H9 (cell line): ENCODE measurements around the gene AQP2. TPM values are rescaled to one million over a fixed set of nuclear protein-coding genes. Genes with fewer than 3 reads are reported as not detected.

ENCODE experiments used
- DNase-seq: peaks from one replicate; pipeline ENCODE4 v3.0.0-alpha.2; 2017
- H2AFZ ChIP-seq: one replicate; pipeline ENCODE4 v1.6.1; 2013; ENCODE audit warnings: mild to moderate bottlenecking, low read length, control low read depth, moderate library complexity
- H2AK5ac ChIP-seq: 2 replicates; pipeline ENCODE4 v1.6.1; 2013; ENCODE audit warnings: low read length, control low read depth, mixed read lengths; ENCODE audit not compliant: insufficient read length
- H2BK120ac ChIP-seq: one replicate; pipeline ENCODE4 v1.6.1; 2013; ENCODE audit warnings: low read depth, mild to moderate bottlenecking, low read length, control low read depth, inconsistent platforms; ENCODE audit not compliant: poor library complexity, severe bottlenecking
- H2BK12ac ChIP-seq: 2 replicates; pipeline ENCODE4 v1.6.1; 2013; ENCODE audit warnings: low read length, control low read depth, mixed read lengths, low read depth; ENCODE audit not compliant: insufficient read length
- H2BK15ac ChIP-seq: 2 replicates; pipeline ENCODE4 v1.6.1; 2013; ENCODE audit warnings: low read depth, low read length, control low read depth
- H2BK20ac ChIP-seq: one replicate; pipeline ENCODE4 v1.6.1; 2013; ENCODE audit warnings: low read depth, mild to moderate bottlenecking, low read length, control low read depth, inconsistent platforms; ENCODE audit not compliant: poor library complexity, severe bottlenecking
- H2BK5ac ChIP-seq: 2 replicates; pipeline ENCODE4 v1.6.1; 2013; ENCODE audit warnings: low read length, control low read depth, mixed read lengths; ENCODE audit not compliant: insufficient read length
- H3K14ac ChIP-seq: 2 replicates; pipeline ENCODE4 v1.6.1; 2013; ENCODE audit warnings: low read length, control low read depth; ENCODE audit not compliant: insufficient read depth
- H3K18ac ChIP-seq: 2 replicates; pipeline ENCODE4 v1.6.1; 2013; ENCODE audit warnings: low read depth, mild to moderate bottlenecking, mixed read lengths, low read length, control low read depth; ENCODE audit not compliant: insufficient read length
- H3K23ac ChIP-seq: 2 replicates; pipeline ENCODE4 v1.6.1; 2013; ENCODE audit warnings: low read length, control low read depth, mixed read lengths, low read depth; ENCODE audit not compliant: insufficient read length
- H3K23me2 ChIP-seq: 2 replicates; pipeline ENCODE4 v1.6.1; 2013; ENCODE audit warnings: low read depth, mild to moderate bottlenecking, mixed read lengths, low read length, control low read depth; ENCODE audit not compliant: insufficient read length, poor library complexity, severe bottlenecking
- H3K27ac ChIP-seq: 2 replicates; pipeline ENCODE4 v1.5.1; 2013; ENCODE audit warnings: low read length, control low read depth, mixed read lengths, low read depth; ENCODE audit not compliant: insufficient read length
- H3K27me3 ChIP-seq: 2 replicates; pipeline ENCODE4 v1.6.1; 2013; ENCODE audit warnings: low read length, control low read depth, inconsistent platforms; ENCODE audit not compliant: insufficient read depth
- H3K4ac ChIP-seq: 2 replicates; pipeline ENCODE4 v1.6.1; 2013; ENCODE audit warnings: low read depth, mild to moderate bottlenecking, control low read depth, inconsistent platforms, low read length, moderate library complexity
- H3K4me1 ChIP-seq: 2 replicates; pipeline ENCODE4 v1.6.1; 2013; ENCODE audit warnings: low read length, control low read depth, inconsistent platforms; ENCODE audit not compliant: insufficient read depth
- H3K4me2 ChIP-seq: 2 replicates; pipeline ENCODE4 v1.6.1; 2013; ENCODE audit warnings: low read length, control low read depth, mixed read lengths; ENCODE audit not compliant: insufficient read length, insufficient read depth
- H3K56ac ChIP-seq: 2 replicates; pipeline ENCODE4 v1.6.1; 2013; ENCODE audit warnings: low read depth, mild to moderate bottlenecking, mixed read lengths, low read length, control low read depth; ENCODE audit not compliant: insufficient read length
- H3K79me1 ChIP-seq: 2 replicates; pipeline ENCODE4 v1.6.1; 2013; ENCODE audit warnings: low read depth, mild to moderate bottlenecking, moderate library complexity, low read length, control low read depth, inconsistent platforms; ENCODE audit not compliant: insufficient read depth, poor library complexity, severe bottlenecking
- H3K79me2 ChIP-seq: 2 replicates; pipeline ENCODE4 v1.6.1; 2013; ENCODE audit warnings: low read length, control low read depth, inconsistent platforms; ENCODE audit not compliant: insufficient read depth
- H3K9ac ChIP-seq: 2 replicates; pipeline ENCODE4 v1.6.1; 2013; ENCODE audit warnings: low read length, control low read depth, mixed read lengths; ENCODE audit not compliant: insufficient read length; ENCODE audit errors: extremely low read depth
- H3K9me3 ChIP-seq: one replicate; pipeline ENCODE4 v1.6.1; 2013; ENCODE audit warnings: low read depth, low read length, inconsistent platforms; ENCODE audit not compliant: control insufficient read depth
- H3T11ph ChIP-seq: one replicate; pipeline ENCODE4 v1.6.1; 2013; ENCODE audit warnings: mild to moderate bottlenecking, low read length, control low read depth, inconsistent platforms
- H4K20me1 ChIP-seq: one replicate; pipeline ENCODE4 v1.6.1; 2013; ENCODE audit not compliant: control insufficient read depth, insufficient read length, insufficient read depth
- H4K5ac ChIP-seq: 2 replicates; pipeline ENCODE4 v1.6.1; 2013; ENCODE audit warnings: low read depth, mild to moderate bottlenecking, mixed read lengths, low read length, control low read depth; ENCODE audit not compliant: insufficient read length
- H4K8ac ChIP-seq: replicated peaks from 2 replicates; pipeline ENCODE4 v1.6.1; 2013; ENCODE audit warnings: low read length, control low read depth, mixed read lengths, low read depth; ENCODE audit not compliant: insufficient read length
- H4K91ac ChIP-seq: 2 replicates; pipeline ENCODE4 v1.6.1; 2013; ENCODE audit warnings: low read depth, mild to moderate bottlenecking, moderate library complexity, mixed read lengths, low read length, control low read depth; ENCODE audit not compliant: insufficient read length
- H3K27ac Mint-ChIP-seq, 3 experiments: 2 replicates in 2 of 3; 3 replicates in 1 of 3; pipeline ENCODE4 v1.8.0; 2020 to 2021; ENCODE audit warnings: mixed read lengths in 3 of 3, mild to moderate bottlenecking in 1 of 3, moderate library complexity in 1 of 3
- H3K27me3 Mint-ChIP-seq: 2 replicates; pipeline ENCODE4 v1.8.0; 2021; ENCODE audit warnings: low read depth, mild to moderate bottlenecking, moderate library complexity, mixed read lengths
- H3K36me3 Mint-ChIP-seq, 3 experiments: 2 replicates in 2 of 3; 3 replicates in 1 of 3; pipeline ENCODE4 v1.8.0; 2020 to 2021; ENCODE audit warnings: low read depth in 3 of 3, mixed read lengths in 3 of 3; ENCODE audit not compliant: insufficient read depth in 1 of 3
- H3K4me1 Mint-ChIP-seq, 2 experiments: 2 replicates each; pipeline ENCODE4 v1.8.0; 2020; ENCODE audit warnings: mixed read lengths in 2 of 2
- H3K4me3 Mint-ChIP-seq, 2 experiments: 2 replicates in 1 of 2; 3 replicates in 1 of 2; pipeline ENCODE4 v1.8.0; 2020 to 2021; ENCODE audit warnings: mild to moderate bottlenecking in 2 of 2, mixed read lengths in 2 of 2, moderate library complexity in 1 of 2
- H3K9me3 Mint-ChIP-seq, 2 experiments: 2 replicates in 1 of 2; 3 replicates in 1 of 2; pipeline ENCODE4 v1.8.0; 2020; ENCODE audit warnings: mild to moderate bottlenecking in 2 of 2, mixed read lengths in 2 of 2, moderate library complexity in 1 of 2
- WGBS: extraction: QIAGEN DNeasy Blood & Tissue Kit; methylation state at CpG from one replicate; pipeline ENCODE4 v1.1.7; 2013; ENCODE audit warnings: missing lambda C conversion rate, low lambda C conversion rate, mixed read lengths; ENCODE audit not compliant: insufficient read length; ENCODE audit errors: extremely low coverage; 5-methylcytosine and 5-hydroxymethylcytosine counted together
- total RNA-seq: library from RNA; stranded (reverse); gene quantifications from 2 replicates; pipeline ENCODE4 v1.2.1, GENCODE V29; 2021
- TF ChIP-seq, protein P1 (sequence below): fragments of 200-600 bp; sonication (generic); conservative IDR thresholded peaks from 3 replicates; pipeline ENCODE4 v1.8.0; 2021; ENCODE audit warnings: antibody characterized with exemption, mild to moderate bottlenecking

AQP2 gene
- total RNA-seq, 1 experiment from 2014 or later, result not detected

DNA sequence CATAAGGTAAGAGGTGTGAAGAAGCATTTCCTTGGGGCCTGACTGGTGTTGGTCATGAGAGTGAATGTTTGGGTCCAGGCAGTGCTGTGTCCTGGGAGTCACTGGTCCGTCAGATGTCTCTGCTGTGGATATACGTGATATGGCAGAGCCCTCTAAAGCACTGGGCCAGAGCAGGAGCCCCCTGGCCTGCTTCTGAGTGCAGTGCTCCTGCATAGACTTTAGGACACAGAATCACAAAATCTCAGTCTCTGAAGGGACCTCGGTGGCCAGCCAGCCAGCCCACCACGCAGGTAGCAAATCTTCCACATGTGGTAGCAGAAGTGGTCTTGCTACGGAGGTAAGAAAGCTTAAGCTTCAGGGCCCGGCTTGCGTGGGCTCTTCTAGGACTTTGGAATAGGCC lies 18.5 kb upstream of the AQP2 start:
- Histone ChIP-seq H3K4me2 (no peak overlapping the region), H3K27ac (no peak overlapping the region), H3K9me3 (no peaks in the 10 kb centered on the region), H3K14ac (no peak overlapping the region), H2BK15ac (no peak overlapping the region), H2BK5ac (no peak overlapping the region), H2BK20ac (no peak overlapping the region), H3K23ac (no peak overlapping the region), H3K79me2 (no peaks in the 10 kb centered on the region), H2BK120ac (no peak overlapping the region), H4K8ac (no peak overlapping the region), H2AFZ (no peak overlapping the region), H2AK5ac (no peak overlapping the region), H4K20me1 (no peaks in the 10 kb centered on the region), H4K5ac (no peak overlapping the region), H3K4me1 (no peaks in the 10 kb centered on the region), H3K18ac (no peak overlapping the region), H2BK12ac (no peak overlapping the region), H3K23me2 (no peaks in the 10 kb centered on the region), H3K56ac (no peak overlapping the region), H3K4ac (no peak overlapping the region), H3K27me3 (no peaks in the 10 kb centered on the region), H3K79me1 (no peaks in the 10 kb centered on the region), H3T11ph (no peak overlapping the region), H3K9ac (no peak overlapping the region), H4K91ac (no peak overlapping the region)
- Mint-ChIP-seq H3K4me1 (peaks cover 4 to 10% of the 10 kb centered on the region in 2 experiments), H3K36me3 (no peaks in the 10 kb centered on the region), H3K27ac (peak overlapping the region in 1 of 3 experiments; percentile 28; a peak in 1 of 7 replicates), H3K9me3 (no peaks in the 10 kb centered on the region), H3K27me3 (peaks cover 7% of the 10 kb centered on the region), H3K4me3 (no peak overlapping the region)
- TF ChIP-seq, protein P1, sequence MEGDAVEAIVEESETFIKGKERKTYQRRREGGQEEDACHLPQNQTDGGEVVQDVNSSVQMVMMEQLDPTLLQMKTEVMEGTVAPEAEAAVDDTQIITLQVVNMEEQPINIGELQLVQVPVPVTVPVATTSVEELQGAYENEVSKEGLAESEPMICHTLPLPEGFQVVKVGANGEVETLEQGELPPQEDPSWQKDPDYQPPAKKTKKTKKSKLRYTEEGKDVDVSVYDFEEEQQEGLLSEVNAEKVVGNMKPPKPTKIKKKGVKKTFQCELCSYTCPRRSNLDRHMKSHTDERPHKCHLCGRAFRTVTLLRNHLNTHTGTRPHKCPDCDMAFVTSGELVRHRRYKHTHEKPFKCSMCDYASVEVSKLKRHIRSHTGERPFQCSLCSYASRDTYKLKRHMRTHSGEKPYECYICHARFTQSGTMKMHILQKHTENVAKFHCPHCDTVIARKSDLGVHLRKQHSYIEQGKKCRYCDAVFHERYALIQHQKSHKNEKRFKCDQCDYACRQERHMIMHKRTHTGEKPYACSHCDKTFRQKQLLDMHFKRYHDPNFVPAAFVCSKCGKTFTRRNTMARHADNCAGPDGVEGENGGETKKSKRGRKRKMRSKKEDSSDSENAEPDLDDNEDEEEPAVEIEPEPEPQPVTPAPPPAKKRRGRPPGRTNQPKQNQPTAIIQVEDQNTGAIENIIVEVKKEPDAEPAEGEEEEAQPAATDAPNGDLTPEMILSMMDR, result no peak
- no peak for DNase-seq
- no CpG with 5 or more reads among the region's 7 CpGs for WGBS
